Neutrophil (primary cell): ENCODE data around the gene ACBD6.

Source experiments
- H3K27ac ChIP-seq: fragments of 200-600 bp; sonication (generic); 2 replicates; pipeline ENCODE4 v1.5.1; 2016; ENCODE audit warnings: mild to moderate bottlenecking, moderate library complexity
- H3K27me3 ChIP-seq: fragments of 200-600 bp; sonication (generic); 2 replicates; pipeline ENCODE4 v1.6.0; 2016; ENCODE audit warnings: mild to moderate bottlenecking
- H3K36me3 ChIP-seq: fragments of 200-600 bp; sonication (generic); 2 replicates; pipeline ENCODE4 v1.5.1; 2017
- H3K4me1 ChIP-seq, 2 experiments: fragments of 200-600 bp in 1 of 2; sonication (generic) in 1 of 2; 1 replicate in 1 of 2; 2 replicates in 1 of 2; pipeline versions ENCODE4 v1.5.1 to v1.6.1; 2013 to 2016; ENCODE audit warnings: low read depth in 1 of 2, low read length in 1 of 2, mild to moderate bottlenecking in 1 of 2, moderate library complexity in 1 of 2; ENCODE audit not compliant: control insufficient read depth in 1 of 2, insufficient read depth in 1 of 2
- H3K4me3 ChIP-seq, 2 experiments: fragments of 200-600 bp in 1 of 2; sonication (generic) in 1 of 2; 1 replicate in 1 of 2; 2 replicates in 1 of 2; pipeline ENCODE4 v1.5.1; 2013 to 2016; ENCODE audit warnings: low read depth in 1 of 2, low read length in 1 of 2, mild to moderate bottlenecking in 1 of 2, moderate library complexity in 1 of 2
- H3K9me3 ChIP-seq: fragments of 200-600 bp; sonication (generic); 2 replicates; pipeline ENCODE4 v1.5.1; 2016
- TF ChIP-seq, protein P1 (sequence below): fragments of 200-600 bp; sonication (generic); IDR thresholded peaks from 2 replicates; pipeline ENCODE4 v1.5.1; 2016; ENCODE audit warnings: antibody characterized with exemption

The ACBD6 gene

DNA sequence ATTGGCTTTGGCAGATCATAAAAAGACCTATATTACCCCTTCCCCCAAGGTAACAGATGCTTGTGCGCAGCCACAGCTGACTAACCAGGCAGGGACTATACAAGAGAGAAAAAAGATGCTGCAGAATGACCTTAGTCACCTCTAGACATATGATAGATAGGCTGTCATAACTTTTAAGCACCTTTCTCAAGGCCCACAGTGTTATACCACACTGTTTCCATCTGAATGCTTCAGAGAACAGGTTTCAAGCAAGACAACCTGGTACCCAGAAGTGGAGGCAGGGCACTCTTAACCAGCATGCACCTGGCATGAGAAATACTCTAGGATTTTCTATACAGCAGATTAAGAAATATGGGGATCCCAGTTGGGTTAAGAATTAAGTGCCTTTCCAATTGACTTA, 43.6 kb upstream of the ACBD6 start:
- TF ChIP-seq, protein P1, sequence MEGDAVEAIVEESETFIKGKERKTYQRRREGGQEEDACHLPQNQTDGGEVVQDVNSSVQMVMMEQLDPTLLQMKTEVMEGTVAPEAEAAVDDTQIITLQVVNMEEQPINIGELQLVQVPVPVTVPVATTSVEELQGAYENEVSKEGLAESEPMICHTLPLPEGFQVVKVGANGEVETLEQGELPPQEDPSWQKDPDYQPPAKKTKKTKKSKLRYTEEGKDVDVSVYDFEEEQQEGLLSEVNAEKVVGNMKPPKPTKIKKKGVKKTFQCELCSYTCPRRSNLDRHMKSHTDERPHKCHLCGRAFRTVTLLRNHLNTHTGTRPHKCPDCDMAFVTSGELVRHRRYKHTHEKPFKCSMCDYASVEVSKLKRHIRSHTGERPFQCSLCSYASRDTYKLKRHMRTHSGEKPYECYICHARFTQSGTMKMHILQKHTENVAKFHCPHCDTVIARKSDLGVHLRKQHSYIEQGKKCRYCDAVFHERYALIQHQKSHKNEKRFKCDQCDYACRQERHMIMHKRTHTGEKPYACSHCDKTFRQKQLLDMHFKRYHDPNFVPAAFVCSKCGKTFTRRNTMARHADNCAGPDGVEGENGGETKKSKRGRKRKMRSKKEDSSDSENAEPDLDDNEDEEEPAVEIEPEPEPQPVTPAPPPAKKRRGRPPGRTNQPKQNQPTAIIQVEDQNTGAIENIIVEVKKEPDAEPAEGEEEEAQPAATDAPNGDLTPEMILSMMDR = no peak
- Histone ChIP-seq H3K27ac (no peak overlapping the region), H3K4me1 (no peaks in the 10 kb centered on the region), H3K36me3 (no peaks in the 10 kb centered on the region), H3K27me3 (no peaks in the 10 kb centered on the region), H3K9me3 (no peaks in the 10 kb centered on the region), H3K4me3 (no peak overlapping the region)

DNA sequence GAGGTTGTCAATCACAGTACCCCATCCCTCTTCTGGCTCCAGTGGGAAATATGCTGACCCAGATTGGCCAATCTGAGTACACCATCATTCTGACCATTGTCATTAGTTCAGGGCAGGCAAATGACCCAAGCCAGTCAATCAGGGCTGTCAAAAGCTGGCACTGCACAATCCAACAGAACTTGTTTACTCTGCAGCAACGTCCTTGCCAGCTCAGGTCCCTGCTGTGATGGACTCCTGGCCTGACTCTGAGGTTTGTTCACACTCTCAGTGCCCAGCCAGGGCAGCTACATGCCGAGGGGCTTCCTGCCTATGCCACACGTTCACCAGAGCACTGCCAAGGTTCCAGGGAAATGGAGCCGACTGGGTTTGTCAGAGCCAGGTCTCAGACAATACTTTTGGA, 41.7 kb upstream of the ACBD6 start:
- H3K27me3 ChIP-seq = no peaks in the 10 kb centered on the region
- TF ChIP-seq, protein P1 = no peak
- H3K36me3 ChIP-seq = no peaks in the 10 kb centered on the region
- no peak overlapping the region for H3K27ac ChIP-seq
- H3K9me3 ChIP-seq = no peaks in the 10 kb centered on the region
- H3K4me3 ChIP-seq = no peak overlapping the region
- H3K4me1 ChIP-seq = no peaks in the 10 kb centered on the region

DNA sequence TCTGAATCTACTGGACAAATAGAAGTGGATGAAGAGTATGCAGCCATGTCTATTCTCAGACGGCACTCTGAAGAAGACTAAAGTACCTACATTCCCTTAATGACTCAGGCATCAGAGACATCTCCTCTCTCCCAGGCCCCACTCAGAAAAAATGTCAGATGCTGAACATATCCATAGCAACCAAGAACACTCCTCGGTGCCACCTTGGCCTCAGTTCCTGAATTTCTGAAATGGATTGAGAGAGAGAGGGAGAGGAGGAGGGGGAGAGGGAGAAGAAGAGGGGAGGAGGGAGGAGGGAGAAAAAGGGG, 40.4 kb upstream of the ACBD6 start:
- TF ChIP-seq, protein P1 = no peak
- Histone ChIP-seq H3K36me3 (no peaks in the 10 kb centered on the region), H3K27me3 (no peaks in the 10 kb centered on the region), H3K9me3 (no peaks in the 10 kb centered on the region), H3K4me3 (no peak overlapping the region), H3K4me1 (no peaks in the 10 kb centered on the region), H3K27ac (no peak overlapping the region)

DNA sequence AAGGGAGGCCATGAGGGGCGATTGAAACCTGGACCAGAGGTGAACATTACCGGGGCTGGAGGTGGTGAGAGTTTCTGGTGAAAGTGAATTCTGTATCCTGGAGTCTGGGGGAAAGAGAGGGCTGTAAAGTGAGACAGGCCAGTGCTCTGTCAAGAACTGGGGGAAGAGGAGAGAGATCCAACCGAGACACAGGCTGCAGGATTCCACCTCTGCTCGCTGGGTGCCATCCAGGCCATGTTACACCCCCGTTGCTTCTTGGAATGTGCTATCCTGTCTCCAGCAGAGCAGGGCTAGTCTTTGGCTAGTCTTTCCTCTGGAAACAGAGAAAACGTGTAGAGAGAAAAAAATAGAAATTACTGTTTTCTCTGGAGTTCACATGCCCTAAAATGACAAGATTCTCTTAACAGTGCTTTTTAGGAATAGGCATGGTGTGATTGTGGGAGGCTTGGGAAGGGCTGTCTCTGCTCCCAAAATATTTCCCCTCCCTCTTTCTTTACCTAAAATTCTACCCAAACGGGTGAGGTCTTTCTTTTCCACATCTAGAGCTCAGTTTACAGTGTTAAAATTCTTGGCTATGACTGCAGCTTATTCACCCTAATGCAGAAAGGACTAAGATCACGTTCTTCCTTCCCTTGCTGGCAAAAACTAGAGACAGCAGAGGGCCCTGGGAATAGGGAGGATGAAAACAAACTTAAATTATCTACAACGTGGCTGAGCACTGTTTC, 39.9 kb upstream of the ACBD6 start:
- H3K4me3 ChIP-seq = no peak overlapping the region
- H3K36me3 ChIP-seq = no peaks in the 10 kb centered on the region
- no peak overlapping the region for H3K27ac ChIP-seq
- TF ChIP-seq, protein P1 = no peak
- H3K4me1 ChIP-seq = no peaks in the 10 kb centered on the region
- H3K27me3 ChIP-seq = no peaks in the 10 kb centered on the region
- no peaks in the 10 kb centered on the region for H3K9me3 ChIP-seq

DNA sequence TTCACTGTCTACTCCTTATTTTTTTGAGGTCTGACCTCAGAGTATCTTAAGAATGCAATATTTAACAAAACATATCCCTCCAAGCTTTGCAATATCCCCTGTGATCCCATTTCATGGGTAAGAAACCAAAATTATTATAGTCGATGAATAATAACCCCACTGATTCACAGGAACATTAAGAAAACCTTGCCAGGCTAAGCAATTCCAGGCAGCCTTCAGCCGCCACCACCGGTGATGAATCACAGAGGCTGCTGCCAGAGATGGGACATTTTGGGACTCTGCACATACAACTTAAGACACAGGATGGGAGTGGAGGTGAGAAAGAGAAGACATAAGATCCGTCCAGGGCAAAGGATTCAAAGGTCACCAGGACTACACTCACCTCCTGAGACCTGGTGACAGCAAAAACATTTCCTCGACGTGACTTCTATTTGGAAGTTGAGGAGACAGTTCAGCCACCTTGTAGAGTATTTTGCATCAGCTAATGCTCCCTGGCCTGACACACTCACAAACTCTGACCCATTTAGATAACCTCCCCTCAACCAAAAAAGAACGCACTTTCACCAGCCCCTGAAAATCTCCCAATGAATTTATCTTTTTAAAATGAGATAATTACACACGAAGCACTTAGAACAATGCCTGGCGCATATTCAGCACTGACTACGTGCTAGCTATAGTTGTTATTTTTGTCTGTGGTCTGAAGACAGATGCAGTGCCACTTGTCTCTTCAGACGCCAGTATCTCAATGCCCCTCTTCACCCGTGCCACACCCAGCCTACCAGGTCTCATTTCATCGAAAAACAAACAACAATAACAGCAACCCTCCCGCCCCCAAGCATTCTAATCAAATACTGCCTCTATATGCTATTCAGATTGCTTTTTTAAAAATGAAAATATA, 38.6 kb upstream of the ACBD6 start:
- Histone ChIP-seq H3K4me3 (no peak overlapping the region), H3K36me3 (no peaks in the 10 kb centered on the region), H3K9me3 (no peaks in the 10 kb centered on the region), H3K27me3 (peaks cover 3% of the 10 kb centered on the region), H3K27ac (no peak overlapping the region), H3K4me1 (no peaks in the 10 kb centered on the region)
- TF ChIP-seq, protein P1 = no peak
